Glomerular visceral epithelial cell (primary cell): ENCODE results near the gene PPIL1.

Source experiments
- DNase-seq: peaks from one replicate; pipeline ENCODE4 v3.0.0-alpha.2; 2016; ENCODE audit errors: extremely low spot score

PPIL1 gene

DNA sequence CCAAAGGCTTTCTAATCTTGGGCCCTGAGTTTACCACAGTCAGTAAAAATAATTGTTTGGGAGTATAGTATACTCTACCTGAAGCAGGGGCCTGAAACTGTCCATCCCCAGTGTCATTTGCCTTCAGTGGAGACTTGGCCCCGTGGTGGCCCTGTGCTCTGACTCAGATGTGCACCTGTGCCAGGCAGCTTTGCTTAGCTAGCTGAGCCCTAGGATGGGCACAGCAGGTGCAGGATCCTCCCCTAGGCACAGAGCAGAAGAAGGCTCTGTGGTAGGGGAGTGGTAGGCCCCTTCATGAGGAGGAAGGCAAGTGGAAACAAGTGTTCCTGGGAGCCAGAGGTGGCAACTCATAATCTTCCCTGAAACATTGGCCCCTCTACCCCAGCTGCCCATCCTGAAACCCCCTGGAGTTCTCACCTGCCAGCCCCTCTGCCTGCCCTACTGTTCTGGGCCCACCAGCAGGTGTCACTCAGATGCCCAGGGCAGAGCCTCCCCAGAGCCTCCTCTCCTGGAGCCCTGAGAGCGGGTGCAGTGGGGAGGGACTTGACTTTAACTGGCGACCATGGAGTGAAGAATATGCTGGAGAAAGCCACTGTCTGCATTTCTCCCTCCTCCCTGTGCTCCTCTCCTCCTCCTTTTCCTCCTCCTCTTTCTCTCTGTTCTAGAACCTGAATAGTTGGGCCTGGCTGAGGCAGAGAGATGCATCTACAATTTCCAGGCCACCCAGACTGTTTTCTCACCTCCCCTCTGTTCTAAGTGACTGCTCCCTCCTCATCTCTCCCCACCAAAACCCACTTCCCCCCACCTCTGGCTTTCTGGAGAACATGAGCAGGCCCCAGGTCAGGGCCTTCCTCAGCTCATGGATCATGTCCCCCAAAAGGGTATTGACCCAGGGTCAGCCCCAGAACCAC, 38.2 kb downstream of the PPIL1 start:
- no peak for DNase-seq

DNA sequence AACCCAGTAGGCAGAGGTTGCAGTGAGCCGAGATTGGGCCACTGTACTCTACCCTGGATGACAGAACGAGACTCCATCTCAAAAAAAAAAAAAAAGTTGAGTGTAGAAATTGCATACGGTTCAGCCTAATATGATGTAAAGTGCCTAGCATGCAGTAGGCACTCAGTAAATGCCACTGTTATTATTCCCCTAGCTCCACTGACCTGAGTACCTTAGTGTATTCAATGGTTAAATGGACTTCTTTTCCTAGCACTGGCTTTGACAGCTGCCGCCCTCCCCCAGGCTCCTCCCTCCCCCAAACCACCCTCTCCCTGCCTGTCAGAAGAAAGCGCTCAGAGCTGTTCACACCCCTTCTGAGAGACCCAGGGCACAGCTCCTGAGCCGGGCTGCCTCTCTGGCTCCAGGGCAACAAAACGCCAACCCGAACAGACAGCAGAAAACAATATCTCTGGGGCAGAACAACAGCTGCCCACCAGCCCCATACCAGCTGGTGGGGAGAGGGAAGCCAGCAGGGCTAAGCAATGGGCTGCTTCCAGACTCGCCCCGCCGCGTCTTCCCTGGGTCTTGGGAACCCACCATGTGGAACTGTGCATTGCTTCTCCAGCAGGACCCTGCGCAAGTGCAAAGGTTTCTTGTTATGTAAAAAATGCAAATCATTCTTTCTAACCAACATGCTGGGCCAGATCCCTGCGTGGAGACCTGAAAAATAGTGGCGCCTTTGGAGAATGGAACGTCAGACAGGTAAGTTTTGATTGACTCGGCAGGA, 39.8 kb downstream of the PPIL1 start:
- DNase-seq, result no peak

DNA sequence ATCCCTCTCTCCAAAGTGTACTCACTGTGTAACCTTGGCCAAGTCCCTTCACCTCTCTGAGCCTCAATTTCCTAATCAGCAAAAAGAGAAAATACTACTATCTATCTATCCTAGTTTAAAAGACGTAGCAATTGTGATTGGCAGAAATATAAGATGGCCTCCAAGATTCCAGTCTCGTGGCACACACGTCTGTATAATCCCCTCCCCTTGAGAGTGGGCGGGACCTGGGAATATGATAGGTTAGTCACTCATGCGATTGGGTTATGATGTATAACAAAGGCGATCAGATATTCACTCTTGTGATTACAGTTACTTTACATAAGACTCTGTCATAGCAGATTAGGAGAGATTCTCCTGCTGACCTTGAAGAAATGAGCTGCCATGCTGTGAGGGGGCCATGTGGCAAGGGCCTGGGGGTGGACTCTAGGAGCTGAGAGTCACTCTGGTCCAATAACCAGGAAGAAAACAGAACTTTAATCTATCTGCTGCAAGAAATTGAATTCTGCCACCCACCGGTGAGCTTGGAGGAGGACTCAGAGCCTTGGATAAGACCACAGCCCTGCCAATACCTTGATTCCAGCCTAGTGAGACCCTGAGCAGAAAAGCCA, 41.3 kb downstream of the PPIL1 start:
- no peak for DNase-seq

DNA sequence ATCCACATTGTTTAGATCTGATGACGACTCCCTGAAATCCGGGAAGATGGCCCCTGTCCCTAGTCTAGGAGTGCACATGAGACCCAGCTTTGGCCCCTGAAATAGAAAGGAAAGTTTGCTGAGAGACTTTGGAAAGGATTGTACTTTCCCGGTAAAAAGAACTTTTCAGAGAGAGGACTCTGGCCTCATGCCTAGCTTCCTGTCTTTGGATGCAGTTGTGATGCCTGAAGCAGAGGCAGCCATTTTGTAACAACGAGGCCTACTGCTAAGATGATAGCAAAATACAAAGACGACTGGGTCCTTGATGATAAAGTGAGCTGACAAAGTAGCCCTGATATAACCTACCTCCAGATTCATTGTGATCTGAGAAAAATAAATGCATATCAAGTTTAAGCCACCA, 42.3 kb downstream of the PPIL1 start:
- no peak for DNase-seq

DNA sequence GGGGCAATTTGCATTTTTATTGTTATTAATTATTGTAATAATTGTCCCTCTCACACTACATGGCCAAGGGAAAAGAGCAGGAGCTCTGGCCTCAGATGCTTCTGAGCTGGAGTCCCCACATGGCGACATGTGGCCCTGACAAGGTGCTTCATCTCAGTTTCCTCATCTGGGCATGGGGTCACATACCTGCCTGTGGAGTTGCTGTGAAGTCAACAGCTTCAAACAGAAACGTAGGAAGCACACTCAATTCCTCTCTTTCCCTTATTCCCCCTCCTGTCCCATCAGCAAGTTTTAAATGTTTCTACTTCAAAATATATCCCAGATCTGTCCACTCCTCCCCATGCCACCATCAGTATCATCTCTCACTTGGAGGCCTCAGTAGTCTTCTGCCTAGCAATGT, 44.0 kb downstream of the PPIL1 start:
- no peak for DNase-seq

DNA sequence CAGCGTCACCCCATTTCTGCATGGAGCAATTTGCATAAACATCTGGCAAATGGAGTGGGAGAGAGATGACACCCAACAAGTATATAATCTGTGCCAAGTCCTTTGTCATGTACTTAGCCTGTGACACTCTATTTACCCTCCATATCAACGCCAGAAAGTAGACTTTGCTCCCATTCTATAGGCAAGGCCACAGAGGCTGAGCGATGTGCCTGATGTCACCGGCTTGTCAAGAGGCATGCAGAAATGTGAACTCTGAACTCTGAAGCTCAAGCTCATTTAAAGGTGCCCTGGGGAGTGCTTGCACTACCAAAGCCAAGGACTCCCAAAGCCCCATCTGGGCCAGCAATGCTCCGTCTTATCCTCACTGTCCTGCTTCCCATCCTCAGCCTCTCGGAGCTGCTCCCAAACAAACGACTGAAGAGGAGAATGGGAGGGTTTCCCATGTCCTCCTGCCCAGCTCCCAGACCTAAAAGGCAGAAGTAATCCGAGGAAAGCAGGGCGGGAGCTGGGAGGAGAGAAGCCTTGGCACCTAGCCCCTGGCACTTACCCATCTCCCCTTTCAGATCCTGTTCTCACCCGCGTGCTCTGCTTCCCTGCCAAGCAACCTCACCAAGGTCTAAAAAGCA, 44.6 kb downstream of the PPIL1 start:
- no peak for DNase-seq

DNA sequence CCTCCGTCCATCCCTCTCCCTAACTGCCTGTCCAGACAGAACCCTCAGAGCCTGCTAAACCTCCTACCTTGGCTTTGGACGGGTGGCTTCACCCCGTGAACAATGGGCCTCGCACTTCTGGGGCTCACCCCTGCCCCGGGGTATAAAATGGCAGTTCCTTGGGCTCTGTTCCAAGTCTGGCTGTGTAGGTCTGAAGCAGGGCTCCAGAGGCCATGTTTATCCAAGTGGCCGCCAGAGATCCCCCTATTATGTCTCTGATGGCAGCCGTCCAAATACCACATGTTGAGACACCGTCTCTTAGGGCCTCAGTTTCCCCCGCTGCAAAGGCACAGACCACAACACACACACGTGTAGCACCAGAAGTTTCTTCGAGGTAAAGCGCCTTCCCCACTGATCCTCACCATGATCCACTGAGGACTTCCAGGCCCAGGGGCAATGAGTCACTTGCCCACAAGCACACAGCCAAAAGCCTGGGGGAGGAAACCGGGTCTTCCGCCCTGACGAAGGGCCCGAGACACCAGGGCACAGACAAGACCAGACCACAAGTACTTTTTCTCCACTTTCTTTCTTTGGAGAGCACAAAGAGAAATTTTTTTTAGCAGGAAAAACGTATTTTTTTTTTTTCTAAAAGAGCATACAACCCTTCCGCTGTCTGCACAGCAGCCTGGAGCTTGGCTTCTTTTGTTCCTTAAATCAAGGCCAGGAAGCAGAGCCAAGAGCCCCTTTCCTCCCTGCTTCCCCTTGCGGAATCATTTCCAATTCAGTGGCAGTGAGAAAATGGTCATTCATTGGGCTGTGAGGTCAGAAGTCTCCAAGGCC, 47.1 kb downstream of the PPIL1 start:
- DNase-seq, result peak; percentile 80

DNA sequence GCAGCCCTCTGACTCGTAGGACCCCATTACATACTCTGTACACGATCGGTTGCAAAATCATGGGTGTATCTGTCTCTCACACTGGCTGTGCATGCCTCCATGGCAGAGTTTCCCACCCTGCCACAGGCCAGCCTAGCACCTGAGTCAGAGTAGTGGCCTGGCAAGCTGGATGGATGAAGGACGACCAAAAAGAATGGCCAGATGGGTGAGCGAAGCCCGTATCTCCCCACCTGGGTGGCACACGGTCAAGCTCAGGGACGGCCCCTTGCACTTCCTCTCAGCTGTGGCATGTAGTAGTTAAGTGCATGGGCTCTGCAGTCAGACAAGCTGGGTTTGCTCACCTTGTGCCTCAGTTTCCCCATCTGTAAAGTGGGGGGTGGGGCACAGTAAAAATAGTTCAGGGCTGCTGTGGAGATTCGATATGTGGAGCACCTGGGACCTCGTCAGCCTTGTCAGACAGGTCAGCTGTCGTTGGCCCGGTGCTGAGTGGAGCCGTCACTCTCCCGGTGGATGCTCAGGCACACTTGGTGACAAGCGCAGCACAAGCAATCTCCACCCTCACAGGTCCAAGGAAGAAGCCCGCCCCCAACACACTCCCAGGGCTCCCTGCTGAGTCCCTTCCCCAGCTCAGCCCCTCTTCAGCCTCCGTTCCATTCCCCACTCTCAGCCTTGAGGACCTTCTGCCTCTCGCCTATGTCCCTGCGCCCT, 47.9 kb downstream of the PPIL1 start:
- DNase-seq, result no peak

DNA sequence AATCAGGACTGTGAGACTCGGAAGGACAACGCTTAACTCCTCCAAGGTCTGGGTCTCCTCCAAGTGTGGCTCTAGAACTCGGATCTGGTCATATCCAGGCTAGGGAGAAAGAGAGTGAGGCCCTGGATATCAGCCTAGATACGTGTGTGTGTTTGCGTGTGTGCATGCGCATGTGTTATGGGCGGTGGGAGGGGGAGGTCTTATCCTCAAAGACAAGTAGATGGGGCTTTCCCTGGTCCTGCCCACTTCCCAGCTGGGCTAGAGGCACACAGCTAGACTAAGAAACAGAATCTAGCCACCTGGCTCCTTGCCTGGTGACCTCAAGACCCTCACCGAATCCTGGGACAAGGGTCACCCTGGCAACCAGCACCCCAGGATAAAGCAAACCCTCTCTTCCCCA, 48.6 kb downstream of the PPIL1 start:
- no peak for DNase-seq

DNA sequence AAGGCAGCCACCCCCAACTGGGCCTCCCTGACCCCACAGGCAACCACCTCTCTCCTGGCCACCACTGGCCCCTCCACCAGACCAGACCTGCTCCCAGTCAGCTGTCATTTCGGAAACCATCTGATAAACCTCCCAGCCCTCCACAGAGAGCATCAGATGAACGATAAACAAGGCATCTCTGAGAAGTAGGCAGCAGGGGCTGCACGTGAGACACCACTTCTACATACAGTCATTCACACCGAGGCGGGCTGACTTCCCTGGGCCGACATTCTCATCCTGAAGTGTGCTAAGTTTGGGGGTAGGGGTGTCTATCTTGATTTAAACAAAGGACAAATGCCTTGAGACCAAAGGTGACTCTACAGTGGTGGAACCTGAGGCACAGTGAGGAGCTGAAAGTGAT, 49.2 kb downstream of the PPIL1 start:
- DNase-seq, result no peak

DNA sequence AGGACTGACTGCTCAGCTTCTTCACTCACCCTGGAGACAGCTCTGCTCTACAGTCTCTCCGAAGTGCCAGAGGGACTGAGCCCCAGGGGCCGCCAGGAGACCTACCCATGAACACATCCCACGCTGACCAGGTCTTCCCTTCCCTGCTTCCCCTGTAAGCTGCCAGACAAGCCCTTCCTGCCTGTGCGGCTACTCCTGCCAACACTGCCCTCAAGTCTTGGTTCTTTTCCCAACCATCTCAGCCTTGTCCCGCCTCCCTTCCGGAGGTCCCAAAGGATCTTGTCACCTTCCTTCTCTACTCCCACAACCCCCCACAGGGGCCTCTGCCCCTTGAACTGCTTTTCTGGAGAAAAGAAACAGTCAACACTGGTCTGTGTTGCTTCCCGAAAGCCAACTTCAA, 50.4 kb downstream of the PPIL1 start:
- DNase-seq, result no peak

DNA sequence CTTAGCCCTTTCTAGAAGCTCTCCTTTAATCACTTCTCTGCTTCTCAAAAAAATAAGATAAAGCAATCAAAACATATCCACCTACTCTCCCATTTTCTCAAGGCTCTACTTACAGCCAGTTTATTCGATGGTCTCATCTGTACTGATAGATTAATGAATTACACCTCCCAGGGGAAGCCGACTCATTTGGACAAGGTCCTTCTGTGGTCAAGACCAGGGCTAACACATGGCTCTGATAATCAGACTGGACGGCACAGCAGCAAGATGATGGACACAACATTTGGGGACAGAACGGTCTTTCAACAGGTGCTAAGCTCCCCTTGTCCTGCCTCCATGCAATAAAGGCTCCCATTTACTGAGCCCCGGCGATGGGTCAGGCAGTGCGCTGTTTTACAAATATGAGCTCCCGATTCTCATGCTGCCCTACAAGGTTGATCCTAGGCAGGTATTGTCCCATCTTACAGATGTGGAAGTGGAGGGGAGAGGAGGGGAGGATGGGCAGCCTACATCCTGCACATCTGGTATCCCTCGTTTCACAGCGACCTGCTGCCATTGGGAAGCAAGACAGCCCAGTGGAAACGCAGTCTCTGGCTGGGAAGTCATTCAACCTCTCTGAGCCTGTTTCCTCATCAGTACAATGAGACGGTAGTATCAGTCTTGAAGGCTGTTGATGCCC, 51.0 kb downstream of the PPIL1 start:
- DNase-seq, result no peak

DNA sequence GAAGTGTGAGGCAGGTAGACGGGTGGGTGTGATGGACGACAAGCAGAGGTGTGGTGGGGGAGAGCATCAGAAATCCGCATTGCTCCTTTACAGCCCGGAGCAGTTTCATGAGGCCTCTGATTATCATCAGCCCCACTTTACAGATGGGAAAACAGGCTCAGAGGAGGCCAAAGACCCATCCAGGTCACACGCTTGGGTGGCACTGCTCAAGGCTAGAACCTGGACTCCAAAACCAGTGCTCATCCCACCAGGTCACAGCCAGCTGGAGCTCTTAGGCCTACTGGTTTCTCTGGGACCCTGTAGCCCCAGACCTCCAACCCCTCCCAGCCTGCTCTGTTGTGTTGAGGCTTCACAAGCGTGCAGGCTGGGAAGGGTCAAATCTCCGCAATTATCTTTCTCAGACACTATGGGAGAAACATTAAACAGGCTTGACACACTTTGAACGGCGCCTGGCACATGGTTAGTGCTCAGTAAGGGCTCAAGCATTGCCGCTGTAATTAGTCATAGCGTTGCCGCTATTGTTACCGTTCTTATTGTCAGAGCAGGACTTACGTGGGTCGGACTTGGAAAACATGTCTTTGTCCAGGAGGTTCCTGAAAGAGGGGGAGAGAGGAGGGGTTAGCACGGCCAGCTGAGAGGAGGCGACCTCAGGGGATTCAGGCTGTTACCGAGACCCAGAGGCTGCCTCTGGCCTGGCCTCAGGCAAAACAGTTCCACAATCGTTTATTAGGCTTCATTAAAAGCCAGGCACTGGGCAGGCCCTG, 51.9 kb downstream of the PPIL1 start:
- DNase-seq, result no peak

DNA sequence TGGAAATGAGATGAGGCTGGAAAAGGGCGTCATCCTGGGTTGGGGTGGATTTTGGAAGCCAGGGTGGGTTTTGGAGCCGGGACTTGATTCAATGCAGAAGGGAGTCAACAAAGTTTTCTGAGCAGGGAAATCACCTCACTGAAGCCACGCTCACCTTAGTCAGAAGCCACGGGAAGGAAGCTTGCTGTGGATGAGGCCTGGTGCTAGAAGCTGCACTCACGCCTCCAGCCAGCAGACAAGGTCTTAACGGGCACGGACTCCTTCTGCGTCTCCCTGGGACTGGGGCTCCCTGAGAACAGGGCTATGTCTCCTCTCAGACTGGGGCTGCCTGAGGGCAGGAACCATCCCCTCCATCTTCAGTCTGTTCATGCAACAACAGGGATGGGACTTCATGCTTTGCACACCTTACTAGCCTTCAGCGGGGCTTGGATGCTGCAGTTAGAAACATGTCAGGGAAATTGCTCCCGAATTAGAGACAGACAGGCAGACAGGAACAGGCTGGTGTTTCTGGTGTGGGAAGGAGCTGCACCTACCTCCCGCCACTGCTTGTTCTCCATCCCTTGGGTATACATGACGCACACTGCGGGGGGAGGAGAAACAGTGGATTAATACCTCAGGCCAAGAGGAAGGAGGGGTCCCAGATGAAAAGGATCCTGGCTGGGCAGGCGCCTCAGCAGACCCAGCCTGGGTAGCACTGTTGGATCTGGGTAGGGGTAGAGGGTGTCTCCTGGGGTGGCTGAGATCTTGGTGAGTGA, 52.8 kb downstream of the PPIL1 start:
- no peak for DNase-seq

DNA sequence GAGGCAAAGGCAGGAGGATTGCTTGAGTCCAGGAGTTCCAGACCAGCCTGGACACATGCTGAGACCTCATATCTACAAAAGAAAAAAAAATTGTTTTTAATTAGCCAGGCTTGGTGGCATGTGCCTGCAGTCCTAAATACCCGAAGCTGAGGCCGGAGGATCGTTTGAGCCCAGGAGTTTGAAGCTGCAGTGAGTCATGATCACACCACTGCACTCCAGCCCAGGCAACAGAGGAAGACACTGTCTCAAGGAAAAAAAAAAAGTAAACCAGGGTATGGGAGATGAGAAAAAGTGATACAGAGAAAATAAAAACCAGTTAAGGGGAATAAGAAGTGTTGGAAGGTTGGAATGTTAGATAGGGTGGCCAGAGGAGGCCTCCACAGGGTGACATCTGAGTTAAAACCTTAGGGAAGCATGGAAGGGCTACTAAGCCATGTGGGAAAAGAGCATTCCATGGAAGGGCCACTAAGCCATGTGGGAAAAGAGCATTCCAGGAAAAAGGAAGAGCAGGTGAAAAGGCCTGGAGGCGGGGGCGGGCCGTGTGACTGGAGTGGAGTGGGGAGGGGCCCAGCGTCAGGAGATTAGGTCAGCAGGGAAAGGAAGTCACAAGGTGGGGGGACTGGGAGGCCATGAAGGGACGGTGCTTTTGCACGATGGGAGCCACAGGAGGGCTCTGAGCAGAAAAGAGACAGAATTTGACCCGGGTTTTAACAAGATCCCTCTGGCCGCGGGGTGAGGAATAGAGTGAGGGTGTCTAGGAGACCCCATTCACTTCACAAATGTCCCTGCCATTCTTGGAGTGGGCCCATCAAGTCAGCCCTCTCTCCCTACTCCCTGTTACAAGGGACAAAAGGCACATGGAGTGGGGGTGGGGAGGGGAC, 53.7 kb downstream of the PPIL1 start:
- DNase-seq, result peak; percentile 55

DNA sequence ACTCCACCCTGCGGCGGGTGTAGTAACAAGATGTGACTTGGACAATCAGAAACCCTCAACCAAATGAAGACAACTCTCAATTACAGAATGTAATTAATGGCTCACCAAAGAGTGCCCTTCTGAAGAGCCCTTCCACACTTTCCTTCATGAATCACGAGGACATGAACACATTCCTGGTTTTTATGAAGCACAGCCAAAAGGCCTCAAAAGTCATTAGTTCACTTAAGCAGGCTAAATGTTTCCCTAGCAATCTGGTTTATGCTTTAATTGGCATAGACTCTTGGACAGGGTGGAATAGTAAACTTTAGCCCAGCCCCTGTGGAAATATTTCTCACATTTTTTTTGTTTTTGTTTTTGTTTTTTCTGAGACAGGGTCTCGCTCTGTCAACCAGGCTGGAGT, 55.8 kb downstream of the PPIL1 start:
- DNase-seq, result no peak

DNA sequence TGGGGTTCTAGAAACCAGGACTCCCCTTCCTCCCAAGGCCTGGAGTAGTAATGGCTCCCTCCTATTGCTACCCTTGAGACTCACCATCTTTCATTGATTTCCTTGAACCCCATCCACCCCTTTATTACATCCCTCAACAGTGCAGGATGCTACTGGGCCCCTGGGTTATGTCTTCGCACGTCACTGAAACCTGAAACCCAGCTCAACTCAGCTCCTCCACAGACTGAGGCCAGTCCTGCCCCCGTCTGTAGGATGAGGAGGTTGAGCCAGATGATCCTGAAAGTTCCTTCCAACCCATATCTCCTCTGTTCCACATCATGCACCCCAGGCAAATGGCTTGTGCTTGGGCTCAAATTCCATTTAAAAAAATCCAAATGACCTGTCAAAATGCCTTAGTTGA, 56.8 kb downstream of the PPIL1 start:
- no peak for DNase-seq
